Endothelial cell of umbilical vein (primary cell): Measurements from ENCODE around the gene ADGRG3. TPM values are rescaled to one million over a fixed set of nuclear protein-coding genes. Genes with fewer than 3 reads are reported as not detected.

Source experiments
- BruUV-seq: library from RNA; stranded (reverse); fragments of 400-500 nt; replicated peaks from 2 replicates; lab custom pipeline; 2021; lab: Mats Ljungman, UMichigan
- CTCF ChIA-PET: fragments of 300-600, 350-600 bp; sonication (Branson Sonifier 250); formaldehyde crosslinking; loops from one replicate; lab custom pipeline; 2021; ENCODE audit warnings: antibody characterized with exemption, inconsistent platforms; lab: Charles Lee
- POLR2A ChIA-PET: fragments of 300-600, 350-600 bp; sonication (Branson Sonifier 250); formaldehyde crosslinking; loops from one replicate; lab custom pipeline; 2021; ENCODE audit warnings: antibody characterized with exemption, inconsistent platforms; lab: Charles Lee
- DNase-seq: peaks from one replicate; pipeline ENCODE4 v3.0.0-alpha.2; 2011; ENCODE audit warnings: low read depth, low spot score
- FAIRE-seq: peaks from 2 replicates; lab custom pipeline; 2011; peaks lifted over from hg19 to GRCh38; lab: Jason Lieb, UNC
- H2AFZ ChIP-seq: 2 replicates; pipeline ENCODE4 v1.6.0; 2012; ENCODE audit warnings: low read depth, low read length, control low read depth, inconsistent platforms
- H3K27ac ChIP-seq: 2 replicates; pipeline ENCODE4 v1.5.1; 2011; ENCODE audit warnings: low read depth, mild to moderate bottlenecking, control low read depth, low read length, moderate library complexity; ENCODE audit not compliant: insufficient read depth
- H3K27me3 ChIP-seq, 2 experiments: 2 replicates each; pipeline versions ENCODE4 v1.6.0 to v1.6.1; 2011; ENCODE audit warnings: low read length in 2 of 2, mixed read lengths in 1 of 2; ENCODE audit not compliant: control insufficient read depth in 2 of 2, insufficient read depth in 2 of 2
- H3K36me3 ChIP-seq, 2 experiments: 2 replicates in 1 of 2; 3 replicates in 1 of 2; pipeline ENCODE4 v1.5.1; 2011; ENCODE audit warnings: low read length in 2 of 2, mild to moderate bottlenecking in 1 of 2, moderate library complexity in 1 of 2; ENCODE audit not compliant: control insufficient read depth in 2 of 2, insufficient read depth in 2 of 2; ENCODE audit errors: extremely low read depth in 1 of 2
- H3K4me1 ChIP-seq: 3 replicates; pipeline ENCODE4 v1.5.1; 2011; ENCODE audit warnings: mild to moderate bottlenecking, low read length; ENCODE audit not compliant: control insufficient read depth, insufficient read depth; ENCODE audit errors: extremely low read depth
- H3K4me2 ChIP-seq: 2 replicates; pipeline ENCODE4 v1.6.1; 2011; ENCODE audit warnings: low read length, control low read depth, mixed read lengths; ENCODE audit not compliant: insufficient read depth
- H3K4me3 ChIP-seq, 3 experiments: fragments of 200-600 bp in 1 of 3; sonication (generic), shearing (Covaris generic) in 1 of 3; replicated peaks in 1 of 3; 2 replicates each; pipeline ENCODE4 v1.5.1; 2011 to 2016; ENCODE audit warnings: control low read depth in 3 of 3, low read length in 3 of 3, mild to moderate bottlenecking in 2 of 3, inconsistent platforms in 1 of 3, low read depth in 1 of 3, moderate library complexity in 1 of 3; ENCODE audit not compliant: insufficient read depth in 1 of 3
- H3K79me2 ChIP-seq: 2 replicates; pipeline ENCODE4 v1.6.0; 2012; ENCODE audit warnings: low read length, inconsistent platforms; ENCODE audit not compliant: control insufficient read depth, insufficient read depth
- H3K9ac ChIP-seq: replicated peaks from 2 replicates; pipeline ENCODE3; 2011; ENCODE audit warnings: low read length, control low read depth; ENCODE audit not compliant: insufficient read depth; ENCODE audit errors: extremely low read depth
- H3K9me1 ChIP-seq: replicated peaks from 3 replicates; pipeline ENCODE4 v1.6.0; 2011; ENCODE audit warnings: mild to moderate bottlenecking, low read length; ENCODE audit not compliant: control insufficient read depth, insufficient read depth; ENCODE audit errors: extremely low read depth
- H3K9me3 ChIP-seq: replicated peaks from 2 replicates; pipeline ENCODE4 v1.5.1; 2012; ENCODE audit warnings: low read length, inconsistent platforms; ENCODE audit not compliant: control insufficient read depth, insufficient read depth
- H4K20me1 ChIP-seq: replicated peaks from 2 replicates; pipeline ENCODE3; 2011; ENCODE audit warnings: mild to moderate bottlenecking, low read length; ENCODE audit not compliant: control insufficient read depth, insufficient read depth; ENCODE audit errors: extremely low read depth
- CTCF ChIP-seq, 2 donors: IDR thresholded peaks; 1 replicate in 1 of 2; 2 replicates in 1 of 2; pipeline ENCODE4 v1.5.1; 2011; ENCODE audit warnings: low read length in 2 of 2, mild to moderate bottlenecking in 2 of 2, moderate library complexity in 2 of 2, control low read depth in 1 of 2, inconsistent platforms in 1 of 2, low read depth in 1 of 2; ENCODE audit not compliant: insufficient read depth in 1 of 2; ENCODE audit errors: extremely low read depth in 1 of 2
- EZH2 ChIP-seq: IDR thresholded peaks from 2 replicates; pipeline ENCODE4 v1.6.1; 2012; ENCODE audit warnings: borderline replicate concordance, low read depth, mild to moderate bottlenecking, moderate library complexity, low read length, inconsistent platforms; ENCODE audit not compliant: severe bottlenecking
- FOS ChIP-seq: IDR thresholded peaks from 2 replicates; pipeline ENCODE4 v1.6.1; 2011; ENCODE audit warnings: mild to moderate bottlenecking, low read length, moderate library complexity, borderline replicate concordance; ENCODE audit not compliant: insufficient read depth
- GATA2 ChIP-seq: IDR thresholded peaks from 2 replicates; pipeline ENCODE4 v1.7.0; 2011; ENCODE audit warnings: low read depth, mild to moderate bottlenecking, moderate library complexity, mixed read lengths, low read length; ENCODE audit not compliant: insufficient read length, insufficient read depth
- JUN ChIP-seq: IDR thresholded peaks from 2 replicates; pipeline ENCODE4 v1.6.1; 2011; ENCODE audit warnings: borderline replicate concordance, low read depth; ENCODE audit not compliant: insufficient read length, insufficient read depth
- MYC ChIP-seq: IDR thresholded peaks from one replicate; pipeline ENCODE4 v1.6.1; 2011; ENCODE audit warnings: mild to moderate bottlenecking, low read depth, low read length
- POLR2A ChIP-seq: IDR thresholded peaks from 2 replicates; pipeline ENCODE4 v1.6.1; 2012; ENCODE audit warnings: low read depth, mild to moderate bottlenecking, control low read depth, low read length
- POLR2AphosphoS5 ChIP-seq: IDR thresholded peaks from 2 replicates; pipeline ENCODE4 v1.6.1; 2012; ENCODE audit warnings: low read depth, mild to moderate bottlenecking, control low read depth, low read length, moderate library complexity; ENCODE audit not compliant: insufficient read depth
- dilution Hi-C: fragments of 300-500 bp; cut with MboI; formaldehyde crosslinking; loops from one replicate; pipeline ENCODE4 v1.15.0; 2019; ENCODE audit warnings: low sequenced_read_pairs; ENCODE audit not compliant: extremely low pct_ligation_motif_present
- intact Hi-C: fragments of 100-400 bp; cut with micrococcal nuclease; formaldehyde crosslinking; loops from one replicate; pipeline ENCODE4 v1.10.0; 2022
- polyA plus RNA-seq, 4 experiments: library from polyadenylated mRNA; depleted of rRNA in 3 of 4; stranded (reverse) in 3 of 4; unstranded in 1 of 4; fragments of >200 nt; gene quantifications; 2 replicates each; pipeline versions ENCODE4 v1.2.1 to v1.2.3, GENCODE V29; 2011 to 2012; ENCODE audit warnings: missing spikeins in 1 of 4
- total RNA-seq: library from RNA; stranded (reverse); gene quantifications from 2 replicates; pipeline ENCODE4 v1.2.3, GENCODE V29; 2021
- TF ChIP-seq, protein P1 (sequence below): IDR thresholded peaks from 2 replicates; pipeline ENCODE4 v1.6.1; 2011; ENCODE audit not compliant: insufficient read depth, insufficient read length

The ADGRG3 gene
- total and polyA plus RNA-seq, 2 donors (not counting 3 experiments of a cell fraction or from before 2014, with no cell fraction given), result not detected

- Histone ChIP-seq H3K79me2 (no peaks in the 10 kb centered on the region), H3K36me3 (no peaks in the 10 kb centered on the region), H3K9ac (no peak overlapping the region), H3K27me3 (peaks cover 3 to 7% of the 10 kb centered on the region in 2 experiments), H3K9me1 (no peaks in the 10 kb centered on the region), H3K4me1 (no peaks in the 10 kb centered on the region), H3K9me3 (no peaks in the 10 kb centered on the region), H3K4me2 (no peak overlapping the region), H2AFZ (no peak overlapping the region), H3K27ac (no peak overlapping the region), H3K4me3 (no peak overlapping the region), H4K20me1 (no peaks in the 10 kb centered on the region)
- intact Hi-C loops (no loop called here), dilution Hi-C loops (no loop called here)
- DNase-seq (no peak), FAIRE-seq (no peak)
- TF ChIP-seq CTCF (IDR thresholded peaks at IDR 0.05; ENCODE audit: extremely low read depth in 1 of 2, insufficient read depth in 1 of 2, low read depth in 1 of 2, low read length in 2 of 2), result no peak
- POLR2A ChIA-PET, result no interaction called here
- no TSS peak for BruUV-seq
- CTCF ChIA-PET, result interaction anchor here (1.5 kb wide), 1 partner anchor 18 kb away, joined by 5 read pairs; no protein-coding TSS in a partner anchor
Observed at GRCh38 chr16:57704905-57705852, 37.1 kb downstream of the ADGRG3 start.

GRCh38 chr16:57706717-57707116 is 38.6 kb downstream of the ADGRG3 start:
- Histone ChIP-seq H3K27me3 (peaks cover 8 to 21% of the 10 kb centered on the region in 2 experiments), H2AFZ (no peak overlapping the region), H4K20me1 (no peaks in the 10 kb centered on the region), H3K9me3 (no peaks in the 10 kb centered on the region), H3K4me3 (no peak overlapping the region), H3K27ac (no peak overlapping the region), H3K9ac (no peak overlapping the region), H3K79me2 (no peaks in the 10 kb centered on the region), H3K9me1 (no peaks in the 10 kb centered on the region), H3K36me3 (no peaks in the 10 kb centered on the region), H3K4me1 (no peaks in the 10 kb centered on the region), H3K4me2 (no peak overlapping the region)
- intact Hi-C loops, result no loop called here
- FAIRE-seq (no peak), DNase-seq (no peak)
- dilution Hi-C loops, result no loop called here
- TF ChIP-seq EZH2 (no peak), FOS (no peak), MYC (no peak), JUN (no peak), POLR2A (no peak), GATA2 (no peak), CTCF (IDR thresholded peaks at IDR 0.05; ENCODE audit: extremely low read depth in 1 of 2, insufficient read depth in 1 of 2, low read depth in 1 of 2, low read length in 2 of 2) (no peak), POLR2AphosphoS5 (no peak)
- TF ChIP-seq, protein P1, sequence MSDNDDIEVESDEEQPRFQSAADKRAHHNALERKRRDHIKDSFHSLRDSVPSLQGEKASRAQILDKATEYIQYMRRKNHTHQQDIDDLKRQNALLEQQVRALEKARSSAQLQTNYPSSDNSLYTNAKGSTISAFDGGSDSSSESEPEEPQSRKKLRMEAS, result no peak
- no TSS peak for BruUV-seq
- ChIA-PET POLR2A (no interaction called here), CTCF (no interaction called here)
